ENCODE measurements around the gene SLC38A1.
A peak's percentile ranks its signal among the peaks of the same experiment; 100 is the strongest.

The SLC38A1 gene

DNA sequence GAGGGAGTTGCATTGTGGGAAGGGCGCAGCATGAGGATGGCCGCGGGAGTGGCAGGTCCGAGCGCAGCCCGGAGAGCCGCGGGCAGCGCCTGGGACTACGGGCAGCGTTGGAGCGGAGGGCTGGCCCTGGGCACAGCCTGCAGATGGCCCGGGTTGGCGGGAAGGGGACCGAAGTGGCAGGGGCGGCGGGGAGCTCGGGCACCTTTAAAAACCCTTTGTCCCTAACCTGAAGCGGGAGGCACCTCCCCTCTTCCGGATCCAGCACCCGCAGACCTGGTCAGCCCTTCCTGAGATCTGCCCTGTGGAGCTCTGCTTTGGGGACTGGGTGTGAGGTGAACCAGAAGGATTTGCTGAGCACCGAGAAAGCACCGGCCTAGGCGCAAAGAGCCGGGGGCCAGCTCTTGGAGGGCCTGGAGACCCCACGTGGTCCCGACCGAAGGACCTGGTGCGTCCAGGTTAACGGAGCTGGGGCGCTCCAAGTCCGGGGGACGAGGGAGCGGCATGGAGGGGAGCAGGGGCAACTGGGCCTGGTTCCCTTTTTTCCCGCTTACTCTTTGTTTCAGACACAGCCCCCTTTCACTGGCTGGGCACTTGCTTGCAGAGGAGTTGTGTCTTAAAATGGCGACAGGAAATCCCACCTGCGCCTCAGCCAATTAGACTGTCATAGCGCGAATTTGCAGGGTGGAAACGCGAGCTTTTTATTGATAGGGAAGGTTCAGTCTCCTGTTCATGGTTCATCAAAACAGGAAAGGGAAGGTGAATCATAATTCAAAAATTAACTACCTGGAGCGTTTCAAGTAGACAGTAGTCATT is 792 bp upstream of the SLC38A1 start:
- TF ChIP-seq ZNF274 (IDR thresholded peaks at IDR 0.05; ENCODE audit: low read depth, low read length) = no peak
- peak overlapping the region; percentile 85 for H3K4me3 ChIP-seq (ENCODE audit: low read length)

DNA sequence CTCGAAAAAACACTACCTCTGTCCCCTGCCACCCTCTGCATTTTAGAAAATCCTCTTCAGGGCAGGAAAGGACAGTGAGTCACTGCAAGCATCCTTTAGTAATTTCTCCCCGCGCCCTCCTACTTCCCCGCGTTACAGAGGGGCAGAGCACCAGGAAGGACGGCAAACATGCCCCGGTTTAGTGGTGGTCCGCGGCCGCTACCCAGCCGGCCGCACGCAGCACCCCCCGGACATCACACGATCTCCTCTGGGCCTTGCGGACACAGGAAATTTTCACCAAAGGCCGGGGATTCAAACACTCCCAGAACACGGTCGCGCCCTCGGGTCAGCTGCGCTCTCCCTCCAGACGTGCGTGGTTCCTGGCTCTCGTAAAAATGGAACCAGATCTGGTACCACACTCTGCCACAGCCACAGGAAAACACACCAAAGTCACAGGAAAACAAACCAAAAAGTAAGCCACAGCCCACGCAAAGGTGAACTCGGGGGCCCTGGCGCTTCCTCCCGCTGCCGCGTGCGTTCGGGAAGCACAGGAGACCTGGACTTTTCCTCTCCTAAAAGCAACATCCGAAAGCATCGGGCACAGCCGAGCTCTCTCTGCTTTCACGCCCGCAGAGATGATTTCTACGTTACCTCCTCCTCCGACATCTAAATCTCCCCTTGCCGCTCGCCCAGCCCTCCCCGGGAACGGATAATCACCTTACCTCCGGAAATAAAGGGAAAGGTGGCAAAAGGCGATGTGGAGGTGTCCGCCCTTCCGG is 839 bp downstream of the SLC38A1 start:
- no peak for TF ChIP-seq ZNF274 (IDR thresholded peaks at IDR 0.05; ENCODE audit: low read depth, low read length)

DNA sequence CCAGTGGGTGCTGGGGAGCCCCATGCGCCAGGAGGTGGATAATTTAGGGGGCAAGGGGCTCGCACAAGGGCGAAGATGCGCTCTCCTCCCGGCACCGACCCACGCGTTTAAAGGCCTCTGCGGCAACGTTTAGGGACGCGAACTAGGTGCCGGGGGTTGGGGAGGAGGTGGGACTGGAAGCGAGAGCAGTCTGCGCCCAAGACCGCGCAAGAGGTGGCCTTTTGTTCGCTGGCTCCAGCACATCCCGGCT is 1.3 kb downstream of the SLC38A1 start:
- peak overlapping the region; percentile 85 for H3K4me3 ChIP-seq (ENCODE audit: low read length)
- no peak for TF ChIP-seq ZNF274 (IDR thresholded peaks at IDR 0.05; ENCODE audit: low read depth, low read length)

More for the DNA sequence above, 839 bp downstream of the SLC38A1 start:
- peak overlapping the region; percentile 85 for H3K4me3 ChIP-seq (ENCODE audit: low read length)

DNA sequence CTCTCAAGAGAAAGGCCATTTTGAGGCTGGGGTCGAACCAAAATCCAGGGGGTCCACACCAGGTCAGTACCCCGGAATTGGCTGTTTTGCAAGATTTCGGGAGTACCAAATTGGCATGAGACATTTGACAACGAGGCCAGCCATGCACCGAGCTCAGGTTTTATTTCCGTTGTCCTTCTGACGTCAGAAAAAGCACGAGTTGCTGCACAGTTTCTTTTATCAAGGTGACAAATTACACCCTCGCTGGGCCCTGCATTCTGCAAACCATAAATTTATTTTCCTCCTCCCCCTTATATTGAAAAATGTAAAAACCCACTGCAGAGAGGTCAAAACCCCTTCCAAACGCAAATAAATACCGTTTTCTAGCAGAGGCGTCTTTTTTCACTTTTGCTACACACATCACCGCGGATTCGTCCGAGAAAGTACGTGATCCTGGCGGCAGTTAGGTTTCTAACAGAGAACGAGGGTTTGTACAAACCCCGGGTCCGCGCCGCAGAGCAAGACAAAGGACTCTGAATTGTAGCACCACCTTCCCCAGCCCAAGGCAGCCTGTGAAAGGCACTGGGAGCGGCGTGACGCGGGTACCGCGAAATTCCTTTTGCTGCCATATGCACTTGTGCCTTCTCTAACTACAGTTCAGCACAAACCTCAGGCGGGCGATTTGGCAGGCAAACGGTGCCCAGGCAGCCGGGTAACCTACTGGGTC is 1.8 kb downstream of the SLC38A1 start:
- no peak for TF ChIP-seq ZNF274 (IDR thresholded peaks at IDR 0.05; ENCODE audit: low read depth, low read length)
- peak overlapping the region; percentile 85 for H3K4me3 ChIP-seq (ENCODE audit: low read length)

DNA sequence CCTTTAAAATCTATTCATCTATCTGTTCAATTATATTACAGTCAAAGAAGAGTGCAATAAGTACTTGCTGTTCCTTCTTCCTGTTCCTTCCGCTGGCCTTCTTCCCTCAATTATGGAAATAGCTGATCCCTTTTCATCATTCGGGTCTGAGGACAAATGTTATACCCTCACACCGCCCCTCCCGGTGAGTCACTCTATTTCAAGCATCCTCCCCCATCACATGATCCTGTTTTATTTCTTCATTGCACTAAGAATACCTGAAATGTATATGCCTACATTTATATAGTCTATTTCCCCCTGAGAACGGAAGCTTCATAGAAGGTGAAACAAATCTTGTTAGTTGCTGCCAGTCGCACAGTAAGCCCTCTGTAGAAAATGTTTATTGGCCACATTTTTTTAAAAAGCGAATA is 2.5 kb downstream of the SLC38A1 start:
- peak overlapping the region; percentile 85 for H3K4me3 ChIP-seq (ENCODE audit: low read length)
- no peak for TF ChIP-seq ZNF274 (IDR thresholded peaks at IDR 0.05; ENCODE audit: low read depth, low read length)

DNA sequence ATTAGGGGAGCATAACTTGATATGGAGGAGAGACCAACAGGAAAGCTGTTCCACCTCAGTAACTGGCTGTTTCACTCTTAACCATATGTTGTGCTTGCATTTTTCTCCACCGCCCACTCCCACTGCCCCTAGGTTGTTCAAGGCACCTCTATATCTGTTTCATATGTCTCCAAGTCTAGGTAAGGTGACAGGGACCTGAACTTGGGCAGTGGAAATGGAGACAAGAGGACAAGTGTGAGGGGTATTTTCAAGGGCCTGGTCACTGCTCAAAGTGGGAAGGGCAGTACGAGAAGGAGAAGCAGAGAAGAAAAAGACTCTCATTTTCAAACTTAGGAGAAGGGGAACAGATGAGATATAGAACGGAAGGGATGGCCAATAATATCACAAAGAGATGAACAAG is 3.1 kb downstream of the SLC38A1 start:
- no peak for TF ChIP-seq ZNF274 (IDR thresholded peaks at IDR 0.05; ENCODE audit: low read depth, low read length)
- H3K4me3 ChIP-seq (ENCODE audit: low read length) = peak overlapping the region; percentile 85

DNA sequence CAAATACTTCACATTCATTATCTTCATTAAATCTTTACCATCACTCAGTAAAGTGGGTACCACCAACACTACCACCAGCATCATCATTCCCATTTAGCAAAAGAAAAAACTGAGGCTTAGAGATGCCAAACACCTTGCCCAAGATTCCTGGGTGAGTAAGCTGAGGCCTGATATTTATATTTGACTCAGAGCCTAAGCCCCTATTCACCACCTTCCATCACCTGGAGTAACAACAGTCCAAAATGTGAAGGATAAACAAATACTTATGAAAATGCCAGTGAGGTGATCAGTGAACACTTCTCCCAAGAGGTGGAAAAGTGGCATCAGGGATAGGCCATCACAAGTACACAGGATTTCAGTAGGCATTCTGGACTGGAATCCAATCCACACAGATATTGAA is 3.7 kb downstream of the SLC38A1 start:
- no peak for TF ChIP-seq ZNF274 (IDR thresholded peaks at IDR 0.05; ENCODE audit: low read depth, low read length)
- peak overlapping the region; percentile 51 for H3K4me3 ChIP-seq (ENCODE audit: low read length)

DNA sequence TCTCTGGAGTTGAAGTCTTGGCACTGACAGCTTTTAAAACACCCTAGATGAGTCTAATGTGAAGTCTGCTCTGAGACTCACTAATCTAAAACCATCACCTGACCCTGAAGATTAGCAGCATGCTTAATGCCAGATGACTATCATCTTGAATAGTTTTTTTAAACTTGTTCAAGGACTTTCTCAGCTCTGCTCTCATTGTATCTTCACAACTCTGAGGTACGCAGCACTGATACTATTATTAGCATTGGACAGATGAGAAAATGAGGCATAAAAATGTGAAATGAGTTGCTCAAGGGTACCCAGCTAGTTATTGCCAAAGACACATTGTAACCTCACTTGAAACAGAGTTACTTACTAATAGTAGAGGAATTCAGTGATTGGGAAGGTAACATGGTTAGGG is 4.8 kb downstream of the SLC38A1 start:
- peak overlapping the region; percentile 33; the same call in 1 of the 2 replicates for H3K4me3 ChIP-seq (ENCODE audit: low read length)
- TF ChIP-seq ZNF274 (IDR thresholded peaks at IDR 0.05; ENCODE audit: low read depth, low read length) = no peak

DNA sequence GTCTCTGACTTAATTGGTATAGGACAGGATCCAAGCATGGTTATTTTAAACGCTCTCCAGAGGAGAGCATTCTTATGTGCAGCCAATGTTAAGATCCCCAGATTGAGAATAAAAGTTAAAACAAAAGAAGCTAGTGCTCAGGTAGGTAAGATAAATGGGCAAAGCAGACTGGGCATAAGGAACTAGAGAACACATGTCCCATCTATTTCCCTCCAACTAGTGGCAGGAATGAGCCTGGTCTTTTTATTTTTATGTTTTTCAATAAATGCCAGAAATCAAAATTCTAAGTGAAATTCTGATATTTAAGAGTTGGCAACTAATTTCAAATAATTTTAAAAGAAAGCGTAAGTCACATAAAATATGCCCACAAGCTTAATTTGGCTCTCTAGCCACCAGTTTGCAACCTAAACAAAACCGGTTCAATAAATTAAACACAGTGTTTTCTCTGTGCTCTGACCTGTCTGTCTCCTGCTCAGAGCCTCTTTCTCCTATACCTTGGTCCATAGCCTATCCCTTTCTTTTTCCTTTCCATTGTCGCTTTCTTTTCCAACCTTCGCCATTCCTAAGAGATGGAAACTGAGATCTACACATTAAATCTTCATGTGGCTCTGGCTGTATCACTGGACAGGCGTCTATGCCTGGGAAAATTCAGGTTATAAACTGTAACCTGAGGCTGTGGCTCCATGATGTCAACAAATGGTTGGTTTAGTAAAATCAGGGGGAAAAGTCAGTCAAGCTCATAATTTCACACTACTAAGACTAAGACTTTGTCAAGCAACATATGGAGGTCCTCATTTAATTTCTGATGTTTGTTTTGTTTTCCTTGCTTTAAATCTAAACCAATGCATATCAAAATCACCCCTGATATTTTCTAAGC is 5.5 kb downstream of the SLC38A1 start:
- H3K4me3 ChIP-seq (ENCODE audit: low read length) = peak overlapping the region; percentile 33; the same call in 1 of the 2 replicates
- no peak for TF ChIP-seq ZNF274 (IDR thresholded peaks at IDR 0.05; ENCODE audit: low read depth, low read length)

DNA sequence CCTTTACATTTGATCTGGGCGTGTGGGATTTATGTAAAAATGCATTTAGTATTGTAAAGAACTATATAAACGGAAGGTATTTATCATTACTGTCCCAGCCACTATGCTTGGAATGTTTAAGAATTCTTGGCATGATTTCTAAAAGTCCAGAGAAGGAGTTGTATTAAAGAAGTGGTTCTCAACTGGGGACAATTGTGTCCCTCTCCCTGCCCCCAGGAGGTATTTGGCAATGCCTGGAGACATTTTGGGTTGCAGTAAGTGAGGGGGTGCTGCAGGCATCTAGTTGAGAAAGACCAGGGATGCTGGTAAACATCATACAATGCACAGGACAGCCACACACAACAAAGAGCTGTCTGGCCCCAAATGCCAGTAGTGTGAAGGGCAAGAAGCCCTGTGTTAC is 7.2 kb downstream of the SLC38A1 start:
- no peak for TF ChIP-seq ZNF274 (IDR thresholded peaks at IDR 0.05; ENCODE audit: low read depth, low read length)
- H3K4me3 ChIP-seq (ENCODE audit: low read length) = no peak overlapping the region

DNA sequence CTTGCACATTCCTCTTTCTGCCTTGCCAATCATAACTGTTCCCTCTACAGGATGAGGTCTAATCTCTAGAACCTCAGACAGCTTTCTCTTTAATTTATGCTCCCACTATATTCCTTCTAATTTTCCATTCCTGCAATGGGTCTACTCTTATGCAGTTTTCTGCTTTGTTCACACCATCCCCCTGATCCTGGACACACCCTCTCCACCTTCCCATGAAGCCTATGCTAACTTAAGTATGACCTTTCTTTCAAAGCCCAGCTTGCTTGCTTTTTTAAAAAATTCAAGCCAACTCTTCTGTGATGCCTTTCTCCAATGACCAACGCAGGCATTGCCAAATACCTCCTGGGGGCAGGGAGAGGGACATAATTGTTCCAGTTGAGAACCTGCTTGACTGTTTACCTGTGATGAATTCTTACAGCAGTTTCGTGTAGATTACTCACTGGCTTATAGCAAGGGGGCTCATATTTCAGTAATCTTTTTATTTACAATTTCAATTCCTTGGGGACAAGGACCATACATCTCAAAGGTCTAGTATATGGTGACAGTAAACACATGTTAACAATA is 7.8 kb downstream of the SLC38A1 start:
- H3K4me3 ChIP-seq (ENCODE audit: low read length) = no peak overlapping the region
- no peak for TF ChIP-seq ZNF274 (IDR thresholded peaks at IDR 0.05; ENCODE audit: low read depth, low read length)

DNA sequence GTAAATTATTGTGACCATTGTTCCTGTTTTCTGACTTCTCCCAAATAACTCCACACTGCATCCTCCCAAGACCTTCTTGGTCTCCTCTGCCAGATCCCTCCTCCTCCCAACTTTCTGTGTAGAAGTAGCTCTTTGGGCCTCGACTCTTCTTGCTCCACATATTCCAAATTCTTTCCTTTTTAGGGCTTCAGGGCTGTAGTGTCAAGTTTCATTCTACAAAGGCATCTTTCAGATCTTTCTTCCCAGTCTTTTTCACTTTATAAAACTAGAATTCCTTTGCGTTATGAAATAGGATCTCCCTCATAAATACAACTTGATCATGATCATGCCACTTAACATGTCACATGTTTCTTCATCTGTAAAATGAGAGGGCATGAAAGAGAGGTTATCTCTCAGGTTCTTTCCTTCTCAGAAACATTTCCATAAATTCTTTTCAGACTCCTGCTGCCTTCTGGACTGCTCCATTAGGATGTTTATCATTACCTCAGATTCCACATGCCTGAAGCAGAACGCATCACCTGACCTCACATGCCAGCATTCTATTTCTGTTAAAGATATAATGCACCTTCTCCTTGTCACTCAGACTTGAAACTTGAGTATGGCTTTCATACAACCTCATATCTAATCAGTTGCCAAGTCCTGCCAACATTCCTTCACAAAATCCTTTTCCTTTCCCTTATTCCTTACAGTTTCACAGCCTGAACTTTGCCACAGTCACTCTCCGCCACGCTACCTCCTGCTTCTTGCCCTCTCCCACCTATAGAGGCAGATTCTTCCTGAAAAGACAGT is 8.5 kb downstream of the SLC38A1 start:
- no peak for TF ChIP-seq ZNF274 (IDR thresholded peaks at IDR 0.05; ENCODE audit: low read depth, low read length)
- H3K4me3 ChIP-seq (ENCODE audit: low read length) = no peak overlapping the region

DNA sequence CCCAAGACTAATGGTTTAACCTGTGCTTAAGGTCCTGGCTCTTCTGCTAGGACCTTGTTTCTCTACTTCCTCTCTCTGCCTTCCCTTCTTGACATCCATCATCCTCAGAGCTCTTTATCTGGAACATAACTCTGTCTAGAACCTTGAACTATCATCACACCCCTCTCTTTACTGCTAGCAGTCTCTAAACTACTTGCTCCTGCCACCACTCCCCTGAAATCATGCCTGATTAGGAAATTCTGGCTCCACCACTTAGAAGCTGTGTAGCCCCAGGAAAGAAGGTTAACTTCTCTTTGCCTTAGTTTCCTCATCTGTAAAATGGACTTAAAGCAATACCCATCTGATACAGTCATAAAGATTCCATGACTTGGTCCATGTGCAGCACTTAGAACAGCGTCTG is 9.1 kb downstream of the SLC38A1 start:
- TF ChIP-seq ZNF274 (IDR thresholded peaks at IDR 0.05; ENCODE audit: low read depth, low read length) = no peak
- H3K4me3 ChIP-seq (ENCODE audit: low read length) = no peak overlapping the region

All from GM08714 (cell line).